Adipocyte (in vitro differentiated cells): Measurements from ENCODE around the gene AKAP7.

Source experiments
- DNase-seq: peaks from one replicate; pipeline ENCODE4 v3.0.0-alpha.2; 2015; ENCODE audit warnings: low read depth
- H3K27me3 ChIP-seq: replicated peaks from 2 replicates; pipeline ENCODE4 v1.7.0; 2013; ENCODE audit warnings: mild to moderate bottlenecking, low read length, moderate library complexity; ENCODE audit not compliant: control insufficient read depth, insufficient read depth
- H3K36me3 ChIP-seq: 2 replicates; pipeline ENCODE4 v1.7.0; 2013; ENCODE audit warnings: low read length, mild to moderate bottlenecking, moderate library complexity; ENCODE audit not compliant: control insufficient read depth, insufficient read depth, severe bottlenecking
- H3K4me1 ChIP-seq: 2 replicates; pipeline ENCODE4 v1.7.0; 2013; ENCODE audit warnings: mild to moderate bottlenecking, low read length, moderate library complexity; ENCODE audit not compliant: control insufficient read depth, insufficient read depth
- H3K4me3 ChIP-seq: 2 replicates; pipeline ENCODE4 v1.7.0; 2013; ENCODE audit warnings: mild to moderate bottlenecking, low read length, moderate library complexity
- H3K9ac ChIP-seq: 2 replicates; pipeline ENCODE4 v1.7.0; 2013; ENCODE audit warnings: mild to moderate bottlenecking, low read length, moderate library complexity
- H3K9me3 ChIP-seq: 2 replicates; pipeline ENCODE4 v1.7.0; 2013; ENCODE audit warnings: mild to moderate bottlenecking, low read length, moderate library complexity; ENCODE audit not compliant: control insufficient read depth

The AKAP7 gene

GRCh38 chr6:131134980-131135243 is 355 bp upstream of the AKAP7 start:
- H3K27me3 ChIP-seq = no peaks in the 10 kb centered on the region
- H3K36me3 ChIP-seq = no peaks in the 10 kb centered on the region
- peak overlapping the region; percentile 93 for H3K9ac ChIP-seq
- peaks cover 9% of the 10 kb centered on the region for H3K4me1 ChIP-seq
- peak overlapping the region; percentile 91 for H3K4me3 ChIP-seq
- no peak for DNase-seq
- no peaks in the 10 kb centered on the region for H3K9me3 ChIP-seq

GRCh38 chr6:131136021-131136786 is 937 bp downstream of the AKAP7 start:
- peak; percentile 18 for DNase-seq
- Histone ChIP-seq H3K4me3 (peak overlapping the region; percentile 91), H3K4me1 (peaks cover 9% of the 10 kb centered on the region), H3K36me3 (no peaks in the 10 kb centered on the region), H3K9ac (peak overlapping the region; percentile 93), H3K9me3 (no peaks in the 10 kb centered on the region), H3K27me3 (no peaks in the 10 kb centered on the region)

- Histone ChIP-seq H3K4me3 (no peak overlapping the region), H3K9ac (no peak overlapping the region), H3K4me1 (peaks cover 5% of the 10 kb centered on the region), H3K9me3 (no peaks in the 10 kb centered on the region), H3K36me3 (peaks cover 4% of the 10 kb centered on the region), H3K27me3 (no peaks in the 10 kb centered on the region)
- DNase-seq = no peak
Measured at GRCh38 chr6:131139599-131139998, 4.3 kb downstream of the AKAP7 start.

GRCh38 chr6:131143319-131143718 is 8.1 kb downstream of the AKAP7 start:
- DNase-seq = no peak
- H3K36me3 ChIP-seq = peaks cover 13% of the 10 kb centered on the region
- no peak overlapping the region for H3K9ac ChIP-seq
- no peak overlapping the region for H3K4me3 ChIP-seq
- H3K27me3 ChIP-seq = no peaks in the 10 kb centered on the region
- no peaks in the 10 kb centered on the region for H3K4me1 ChIP-seq
- H3K9me3 ChIP-seq = no peaks in the 10 kb centered on the region

- H3K9ac ChIP-seq = no peak overlapping the region
- H3K27me3 ChIP-seq = no peaks in the 10 kb centered on the region
- H3K36me3 ChIP-seq = peaks cover 13% of the 10 kb centered on the region
- no peak for DNase-seq
- no peaks in the 10 kb centered on the region for H3K9me3 ChIP-seq
- H3K4me1 ChIP-seq = no peaks in the 10 kb centered on the region
- H3K4me3 ChIP-seq = no peak overlapping the region
Measured at GRCh38 chr6:131146865-131147264, 11.6 kb downstream of the AKAP7 start.

GRCh38 chr6:131156411-131156810 is 21.1 kb downstream of the AKAP7 start:
- no peaks in the 10 kb centered on the region for H3K27me3 ChIP-seq
- no peaks in the 10 kb centered on the region for H3K9me3 ChIP-seq
- peaks cover 16% of the 10 kb centered on the region for H3K4me1 ChIP-seq
- H3K9ac ChIP-seq = no peak overlapping the region
- no peaks in the 10 kb centered on the region for H3K36me3 ChIP-seq
- no peak overlapping the region for H3K4me3 ChIP-seq
- no peak for DNase-seq

- H3K27me3 ChIP-seq = no peaks in the 10 kb centered on the region
Measured at GRCh38 chr6:131159578-131159977, 24.3 kb downstream of the AKAP7 start.

GRCh38 chr6:131160254-131160758 is 25.0 kb downstream of the AKAP7 start:
- no peak overlapping the region for H3K9ac ChIP-seq
- peaks cover 32% of the 10 kb centered on the region for H3K4me1 ChIP-seq
- H3K4me3 ChIP-seq = no peak overlapping the region
- H3K36me3 ChIP-seq = no peaks in the 10 kb centered on the region
- H3K9me3 ChIP-seq = no peaks in the 10 kb centered on the region
- DNase-seq = no peak
- H3K27me3 ChIP-seq = no peaks in the 10 kb centered on the region

More at GRCh38 chr6:131159578-131159977, 24.3 kb downstream of the AKAP7 start:
- Histone ChIP-seq H3K36me3 (no peaks in the 10 kb centered on the region), H3K9ac (no peak overlapping the region), H3K4me1 (peaks cover 25% of the 10 kb centered on the region), H3K9me3 (no peaks in the 10 kb centered on the region), H3K4me3 (no peak overlapping the region)
- DNase-seq = peak; percentile 71

GRCh38 chr6:131161987-131162386 is 26.7 kb downstream of the AKAP7 start:
- H3K27me3 ChIP-seq = no peaks in the 10 kb centered on the region
- no peak for DNase-seq
- no peak overlapping the region for H3K9ac ChIP-seq
- no peak overlapping the region for H3K4me3 ChIP-seq
- peaks cover 34% of the 10 kb centered on the region for H3K4me1 ChIP-seq
- H3K36me3 ChIP-seq = no peaks in the 10 kb centered on the region
- H3K9me3 ChIP-seq = no peaks in the 10 kb centered on the region

GRCh38 chr6:131163886-131164285 is 28.6 kb downstream of the AKAP7 start:
- DNase-seq = no peak
- no peak overlapping the region for H3K4me3 ChIP-seq
- peaks cover 34% of the 10 kb centered on the region for H3K4me1 ChIP-seq
- no peaks in the 10 kb centered on the region for H3K27me3 ChIP-seq
- H3K9me3 ChIP-seq = no peaks in the 10 kb centered on the region
- H3K9ac ChIP-seq = no peak overlapping the region
- no peaks in the 10 kb centered on the region for H3K36me3 ChIP-seq

- H3K4me1 ChIP-seq = peaks cover 32% of the 10 kb centered on the region
- H3K9me3 ChIP-seq = no peaks in the 10 kb centered on the region
- no peak overlapping the region for H3K9ac ChIP-seq
- peaks cover 4% of the 10 kb centered on the region for H3K36me3 ChIP-seq
- peak; percentile 10 for DNase-seq
- H3K4me3 ChIP-seq = no peak overlapping the region
- no peaks in the 10 kb centered on the region for H3K27me3 ChIP-seq
Measured at GRCh38 chr6:131164506-131164905, 29.2 kb downstream of the AKAP7 start.

GRCh38 chr6:131167773-131168172 is 32.5 kb downstream of the AKAP7 start:
- peak; percentile 14 for DNase-seq
- H3K36me3 ChIP-seq = peaks cover 6% of the 10 kb centered on the region
- peaks cover 24% of the 10 kb centered on the region for H3K4me1 ChIP-seq
- no peaks in the 10 kb centered on the region for H3K9me3 ChIP-seq
- no peaks in the 10 kb centered on the region for H3K27me3 ChIP-seq
- no peak overlapping the region for H3K9ac ChIP-seq
- H3K4me3 ChIP-seq = no peak overlapping the region
